ENCODE measurements around the gene MBP.

Gene MBP

DNA sequence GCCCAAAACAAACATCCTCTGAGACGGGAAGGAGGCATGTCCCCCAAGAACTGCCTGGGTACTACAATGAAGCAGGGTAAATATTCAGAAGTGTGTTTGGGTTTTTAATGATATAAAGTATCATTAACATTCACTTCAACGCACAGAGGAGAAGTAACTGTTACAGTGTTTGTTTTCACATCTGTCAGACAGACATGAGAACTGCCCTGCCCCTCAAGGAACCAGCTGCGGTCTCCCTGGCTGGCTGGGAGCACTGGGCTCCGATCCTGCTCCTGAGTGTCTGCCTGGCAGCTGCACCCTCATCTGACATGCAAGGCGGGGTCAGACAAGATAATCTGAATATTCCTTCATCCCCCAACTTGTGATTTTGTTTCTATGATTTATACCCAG is 75.6 kb downstream of the MBP start:
- TF ChIP-seq SUZ12 (IDR thresholded peaks at IDR 0.05) (no peak), L3MBTL2 (conservative IDR thresholded peaks at IDR 0.05) (no peak), FOXK2 (IDR thresholded peaks at IDR 0.05) (no peak), FOXA1 (IDR thresholded peaks at IDR 0.05) (no peak), ZNF384 (IDR thresholded peaks at IDR 0.05) (no peak), TARDBP (IDR thresholded peaks at IDR 0.05) (no peak), ARNT (IDR thresholded peaks at IDR 0.05) (no peak), NFRKB (IDR thresholded peaks at IDR 0.05) (no peak), SP1 (IDR thresholded peaks at IDR 0.05) (no peak), BHLHE40 (IDR thresholded peaks at IDR 0.05; ENCODE audit: borderline replicate concordance) (no peak), HDGF (IDR thresholded peaks at IDR 0.05; ENCODE audit: borderline replicate concordance) (no peak), FOXM1 (IDR thresholded peaks at IDR 0.05; ENCODE audit: borderline replicate concordance) (no peak), CTBP1 (IDR thresholded peaks at IDR 0.05; ENCODE audit: borderline replicate concordance) (no peak), ELF4 (IDR thresholded peaks at IDR 0.05) (no peak), LEF1 (IDR thresholded peaks at IDR 0.05; ENCODE audit: borderline replicate concordance) (no peak)
- TF ChIP-seq, protein P1, sequence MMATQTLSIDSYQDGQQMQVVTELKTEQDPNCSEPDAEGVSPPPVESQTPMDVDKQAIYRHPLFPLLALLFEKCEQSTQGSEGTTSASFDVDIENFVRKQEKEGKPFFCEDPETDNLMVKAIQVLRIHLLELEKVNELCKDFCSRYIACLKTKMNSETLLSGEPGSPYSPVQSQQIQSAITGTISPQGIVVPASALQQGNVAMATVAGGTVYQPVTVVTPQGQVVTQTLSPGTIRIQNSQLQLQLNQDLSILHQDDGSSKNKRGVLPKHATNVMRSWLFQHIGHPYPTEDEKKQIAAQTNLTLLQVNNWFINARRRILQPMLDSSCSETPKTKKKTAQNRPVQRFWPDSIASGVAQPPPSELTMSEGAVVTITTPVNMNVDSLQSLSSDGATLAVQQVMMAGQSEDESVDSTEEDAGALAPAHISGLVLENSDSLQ (IDR thresholded peaks at IDR 0.05) = no peak
- ChIA-PET POLR2A (no interaction called here), CTCF (no interaction called here)
- no peak for DNase-seq (ENCODE audit: extremely low spot score)

- POLR2A ChIA-PET = no interaction called here
- no peak for DNase-seq (ENCODE audit: extremely low spot score)
- TF ChIP-seq TARDBP (IDR thresholded peaks at IDR 0.05) = no peak
- TF ChIP-seq LEF1 (IDR thresholded peaks at IDR 0.05; ENCODE audit: borderline replicate concordance) = no peak
- TF ChIP-seq, protein P1 (IDR thresholded peaks at IDR 0.05) = no peak
- TF ChIP-seq BHLHE40 (IDR thresholded peaks at IDR 0.05; ENCODE audit: borderline replicate concordance) = no peak
- TF ChIP-seq SUZ12 (IDR thresholded peaks at IDR 0.05) = no peak
- no peak for TF ChIP-seq ZNF384 (IDR thresholded peaks at IDR 0.05)
- TF ChIP-seq ARNT (IDR thresholded peaks at IDR 0.05) = no peak
- no peak for TF ChIP-seq L3MBTL2 (conservative IDR thresholded peaks at IDR 0.05)
- no peak for TF ChIP-seq NFRKB (IDR thresholded peaks at IDR 0.05)
- TF ChIP-seq ELF4 (IDR thresholded peaks at IDR 0.05) = no peak
- TF ChIP-seq HDGF (IDR thresholded peaks at IDR 0.05; ENCODE audit: borderline replicate concordance) = no peak
- no peak for TF ChIP-seq FOXM1 (IDR thresholded peaks at IDR 0.05; ENCODE audit: borderline replicate concordance)
- TF ChIP-seq CTBP1 (IDR thresholded peaks at IDR 0.05; ENCODE audit: borderline replicate concordance) = no peak
- no peak for TF ChIP-seq SP1 (IDR thresholded peaks at IDR 0.05)
- TF ChIP-seq FOXA1 (IDR thresholded peaks at IDR 0.05) = no peak
- CTCF ChIA-PET = no interaction called here
Observed at GRCh38 chr18:77056344-77057005, 76.1 kb downstream of the MBP start.

- DNase-seq (ENCODE audit: extremely low spot score) = no peak
- TF ChIP-seq NFRKB (IDR thresholded peaks at IDR 0.05) (no peak), TARDBP (IDR thresholded peaks at IDR 0.05) (no peak), BHLHE40 (IDR thresholded peaks at IDR 0.05; ENCODE audit: borderline replicate concordance) (no peak), CTBP1 (IDR thresholded peaks at IDR 0.05; ENCODE audit: borderline replicate concordance) (no peak)
- ChIA-PET CTCF (interaction anchor here (1.5 to 1.6 kb wide), 2 partner anchors 13 to 73 kb away, joined by 3 to 4 read pairs; no protein-coding TSS in a partner anchor), POLR2A (no interaction called here)
Observed at GRCh38 chr18:77055429-77056300, 76.9 kb downstream of the MBP start.

GRCh38 chr18:77054606-77055428 is 77.8 kb downstream of the MBP start:
- ChIA-PET CTCF (interaction anchor here (1.0 to 1.6 kb wide), 3 partner anchors 12 to 253 kb away, joined by 3 to 4 read pairs (median 3); no protein-coding TSS in a partner anchor), POLR2A (no interaction called here)
- DNase-seq (ENCODE audit: extremely low spot score) = peak; percentile 58
- TF ChIP-seq ELF4 (IDR thresholded peaks at IDR 0.05) = no peak
- TF ChIP-seq FOXM1 (IDR thresholded peaks at IDR 0.05; ENCODE audit: borderline replicate concordance) = no peak
- no peak for TF ChIP-seq L3MBTL2 (conservative IDR thresholded peaks at IDR 0.05)
- TF ChIP-seq ARNT (IDR thresholded peaks at IDR 0.05) = 0 out of 2 replicates have a peak, but pooled peaks have one; percentile 53
- TF ChIP-seq HDGF (IDR thresholded peaks at IDR 0.05; ENCODE audit: borderline replicate concordance) = no peak
- no peak for TF ChIP-seq BHLHE40 (IDR thresholded peaks at IDR 0.05; ENCODE audit: borderline replicate concordance)
- no peak for TF ChIP-seq ZNF384 (IDR thresholded peaks at IDR 0.05)
- TF ChIP-seq NFRKB (IDR thresholded peaks at IDR 0.05) = no peak
- no peak for TF ChIP-seq TARDBP (IDR thresholded peaks at IDR 0.05)

DNA sequence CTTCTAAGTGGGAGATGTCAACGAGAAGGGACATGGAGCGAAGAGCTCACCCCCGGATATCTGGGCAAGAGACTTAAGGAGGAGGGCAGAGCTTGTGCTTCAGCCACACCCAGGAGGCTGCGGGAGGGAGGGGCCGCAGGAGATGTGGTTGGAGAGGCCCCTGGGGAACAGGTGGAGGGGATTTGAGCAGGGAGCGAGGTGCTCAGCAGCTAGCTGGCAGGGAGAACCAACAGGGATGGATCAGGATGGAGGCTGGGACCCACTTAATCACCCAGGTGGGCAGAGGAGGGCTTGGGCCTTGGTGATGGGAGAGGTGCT is 78.3 kb downstream of the MBP start:
- TF ChIP-seq NFRKB (IDR thresholded peaks at IDR 0.05) (no peak), ZNF384 (IDR thresholded peaks at IDR 0.05) (no peak), SP1 (IDR thresholded peaks at IDR 0.05) (no peak), ARNT (IDR thresholded peaks at IDR 0.05) (no peak), L3MBTL2 (conservative IDR thresholded peaks at IDR 0.05) (no peak), SUZ12 (IDR thresholded peaks at IDR 0.05) (no peak), LEF1 (IDR thresholded peaks at IDR 0.05; ENCODE audit: borderline replicate concordance) (no peak), CTBP1 (IDR thresholded peaks at IDR 0.05; ENCODE audit: borderline replicate concordance) (no peak), FOXA1 (IDR thresholded peaks at IDR 0.05) (no peak), TARDBP (IDR thresholded peaks at IDR 0.05) (no peak), FOXK2 (IDR thresholded peaks at IDR 0.05) (no peak), FOXM1 (IDR thresholded peaks at IDR 0.05; ENCODE audit: borderline replicate concordance) (no peak), HDGF (IDR thresholded peaks at IDR 0.05; ENCODE audit: borderline replicate concordance) (no peak), ELF4 (IDR thresholded peaks at IDR 0.05) (no peak), BHLHE40 (IDR thresholded peaks at IDR 0.05; ENCODE audit: borderline replicate concordance) (no peak)
- TF ChIP-seq, protein P1 (IDR thresholded peaks at IDR 0.05) = no peak
- no peak for DNase-seq (ENCODE audit: extremely low spot score)
- ChIA-PET POLR2A (no interaction called here), CTCF (interaction anchor here (1.0 to 1.6 kb wide), 3 partner anchors 11 to 253 kb away, joined by 3 to 4 read pairs (median 3); no protein-coding TSS in a partner anchor)
